HPDE6-E6E7 (cell line): ENCODE measurements around the gene EPHA5.
A peak's percentile ranks its signal among the peaks of the same experiment; 100 is the strongest.

Experiments used
- DNase-seq: peaks from one replicate; pipeline ENCODE4 v3.0.0; 2011; ENCODE audit warnings: missing footprints; ENCODE audit errors: extremely low spot score

Gene EPHA5

GRCh38 chr4:65670331-65671031, at the start of gene EPHA5:
TSS of gene EPHA5 (minus strand) at chr4:65670489. CDS start at chr4:65669742, 747 bp downstream.
- DNase-seq: peak; percentile 42

- no peak for DNase-seq
These were observed 49.3 kb upstream of the EPHA5 start for GRCh38 chr4:65719635-65720034.

GRCh38 chr4:65698631-65699030, 28.3 kb upstream of the EPHA5 start:
- DNase-seq: no peak

DNA sequence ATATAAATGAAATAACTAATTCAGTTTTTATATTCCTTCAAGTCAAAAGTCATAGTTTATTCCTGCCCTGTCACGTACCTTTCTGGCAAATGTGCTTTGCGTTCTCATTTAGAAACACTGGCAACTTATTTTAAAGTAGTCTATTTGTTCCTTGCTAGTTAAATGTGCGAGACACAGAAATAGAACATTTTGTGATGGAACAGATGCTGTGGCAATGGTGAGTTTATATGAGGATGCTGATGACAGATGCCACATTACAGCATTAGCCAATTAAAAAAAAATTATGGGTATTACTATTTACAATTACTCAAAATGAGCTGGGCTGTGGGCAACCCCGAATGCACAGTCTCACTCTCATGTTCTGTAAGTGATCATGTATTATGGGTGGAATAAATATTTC, 26.1 kb upstream of the EPHA5 start:
- DNase-seq: no peak

GRCh38 chr4:65671372-65671771, 1.1 kb upstream of the EPHA5 start:
- DNase-seq: no peak

GRCh38 chr4:65670020-65670330, 314 bp downstream of the EPHA5 start:
- DNase-seq: no peak

- DNase-seq: no peak
These were observed 924 bp downstream of the EPHA5 start for GRCh38 chr4:65669111-65670019.

GRCh38 chr4:65668201-65669089, 1.8 kb downstream of the EPHA5 start:
- DNase-seq: no peak

- no peak for DNase-seq
These were observed 2.7 kb downstream of the EPHA5 start for GRCh38 chr4:65667506-65668041.

DNA sequence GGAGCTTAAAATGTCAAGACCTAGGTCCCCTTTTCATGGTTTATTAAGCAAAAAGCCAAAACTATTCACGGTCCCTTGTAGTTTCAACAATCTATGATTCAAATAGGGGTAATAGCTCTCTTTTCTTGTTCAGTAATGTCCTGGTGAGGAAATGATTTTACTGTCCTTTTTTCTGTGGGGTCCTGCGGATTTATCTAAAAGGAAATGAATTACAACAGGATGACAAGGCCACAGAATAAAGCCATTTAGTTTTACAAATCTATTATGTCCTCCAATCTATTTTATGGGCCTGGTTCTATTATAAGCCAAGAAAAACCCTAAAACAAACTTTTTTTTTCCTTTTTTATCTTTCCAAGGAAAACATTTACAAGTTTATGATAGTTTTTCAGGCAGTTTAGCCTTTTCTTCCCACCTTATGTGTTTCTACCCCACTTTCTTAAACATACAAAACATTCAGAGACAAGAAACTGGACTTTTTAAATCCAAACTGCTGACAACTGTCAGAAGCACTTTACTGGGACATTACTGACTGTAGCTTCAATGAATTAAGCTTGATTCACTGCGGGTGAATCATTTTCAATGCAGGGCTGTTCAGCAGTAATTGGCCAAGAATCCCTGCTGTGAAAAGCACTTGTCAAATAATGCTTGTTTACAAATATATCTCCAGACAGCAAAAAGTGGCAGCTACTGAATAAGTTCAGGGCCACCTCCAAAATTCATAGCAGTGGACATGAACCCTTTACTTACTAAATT, 4.3 kb downstream of the EPHA5 start:
- peak; percentile 3 for DNase-seq

DNA sequence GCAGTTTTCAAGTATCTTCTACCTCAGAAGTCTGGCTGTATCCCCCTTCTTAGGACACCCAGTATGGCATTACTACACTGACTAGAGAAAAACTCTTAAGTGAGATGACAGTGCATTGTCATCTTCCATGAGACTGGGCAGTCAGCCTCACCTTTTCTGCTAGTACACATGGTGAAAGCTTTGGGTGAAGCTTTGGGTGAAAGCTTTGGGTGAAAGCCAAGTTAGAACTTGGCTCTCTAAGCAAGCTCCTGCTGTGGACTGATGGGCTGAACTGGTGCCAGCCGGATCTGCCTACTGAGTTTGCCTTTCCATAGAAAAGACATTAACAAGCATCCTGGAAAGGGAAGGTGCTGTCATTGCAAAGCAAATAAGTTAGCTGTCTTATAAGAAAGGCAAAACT, 8.8 kb downstream of the EPHA5 start:
- no peak for DNase-seq

DNA sequence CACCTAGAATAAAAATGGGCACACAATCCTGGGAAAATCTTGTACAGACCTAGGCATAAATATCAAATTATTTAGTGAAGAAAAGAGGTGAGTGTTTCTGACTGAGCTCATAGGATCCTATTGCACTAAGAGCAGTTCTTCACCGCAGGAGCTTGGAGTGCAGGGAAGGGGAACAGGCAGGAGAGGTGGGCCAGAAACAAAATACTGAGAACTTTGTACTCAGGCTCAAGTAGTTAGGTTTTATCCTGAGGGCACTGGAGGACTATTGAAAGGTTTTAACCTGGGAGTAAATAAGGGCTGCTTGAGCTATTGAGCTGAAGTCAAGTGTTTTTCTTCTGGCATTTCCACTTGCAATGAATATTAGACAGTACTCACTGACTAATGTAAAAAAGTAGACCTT, 12.2 kb downstream of the EPHA5 start:
- no peak for DNase-seq

DNA sequence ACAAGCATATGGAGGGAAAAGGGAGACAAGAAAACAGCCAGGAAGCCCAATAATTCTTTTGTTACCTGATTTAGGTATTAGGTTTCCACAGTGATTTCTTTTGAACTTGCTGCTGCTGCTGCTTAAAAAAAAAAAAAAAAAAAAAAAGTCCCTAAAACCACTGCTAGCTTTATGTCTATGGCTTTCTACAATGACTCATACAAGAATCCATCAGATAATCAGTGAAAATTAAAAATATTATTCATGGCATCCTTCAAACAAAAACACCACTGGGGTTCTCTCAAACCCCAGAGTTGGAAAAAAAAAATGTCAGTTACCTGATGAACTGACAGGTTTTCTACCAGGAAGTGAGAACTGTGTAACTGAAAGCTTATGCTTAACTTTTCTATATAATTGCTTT, 14.3 kb downstream of the EPHA5 start:
- no peak for DNase-seq

DNA sequence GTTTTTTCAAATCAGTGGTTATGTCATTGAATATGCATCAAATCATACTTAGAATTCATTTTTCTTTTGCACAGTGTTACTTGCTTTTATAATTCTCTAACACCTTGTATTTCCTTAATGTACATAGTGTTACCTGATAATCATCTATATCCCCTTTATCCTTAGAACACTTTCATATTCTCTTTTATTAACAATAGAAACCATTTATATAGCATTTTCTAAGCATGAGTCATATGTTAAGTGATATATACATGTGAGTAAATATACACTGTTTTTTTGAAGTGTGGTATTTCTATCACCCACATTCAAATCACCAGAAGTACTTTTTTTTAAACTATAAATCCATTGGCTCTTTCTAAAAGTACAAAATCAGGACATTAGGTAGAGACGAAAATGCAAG, 15.3 kb downstream of the EPHA5 start:
- no peak for DNase-seq

DNA sequence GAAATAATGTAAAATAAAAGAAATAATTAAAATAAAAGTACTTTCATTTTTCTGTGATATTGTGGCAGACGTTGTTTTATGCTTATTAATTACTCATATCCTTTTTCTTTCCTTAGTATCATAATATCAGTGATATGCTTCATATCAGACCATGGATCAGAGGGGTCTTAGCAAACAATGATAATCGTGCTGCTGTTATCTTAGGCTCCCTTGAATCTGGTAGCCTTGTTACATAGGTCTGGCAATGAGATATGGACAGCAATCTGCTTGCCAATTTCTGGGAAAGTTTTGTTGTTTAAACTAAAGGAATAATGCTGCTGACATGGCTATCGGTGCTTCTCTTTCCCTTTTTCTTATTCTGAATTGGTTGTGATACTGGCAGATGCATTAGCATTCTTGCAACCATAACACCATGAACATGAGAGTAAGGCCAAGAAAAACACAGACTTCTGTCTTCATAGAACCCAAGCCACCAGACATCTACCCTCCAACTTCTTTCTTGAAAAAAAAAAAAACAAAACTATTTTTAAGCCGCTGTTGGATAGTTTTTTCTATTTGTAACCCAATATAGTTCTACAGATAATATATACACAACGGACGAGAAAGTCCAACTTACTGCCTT, 16.4 kb downstream of the EPHA5 start:
- DNase-seq: no peak

DNA sequence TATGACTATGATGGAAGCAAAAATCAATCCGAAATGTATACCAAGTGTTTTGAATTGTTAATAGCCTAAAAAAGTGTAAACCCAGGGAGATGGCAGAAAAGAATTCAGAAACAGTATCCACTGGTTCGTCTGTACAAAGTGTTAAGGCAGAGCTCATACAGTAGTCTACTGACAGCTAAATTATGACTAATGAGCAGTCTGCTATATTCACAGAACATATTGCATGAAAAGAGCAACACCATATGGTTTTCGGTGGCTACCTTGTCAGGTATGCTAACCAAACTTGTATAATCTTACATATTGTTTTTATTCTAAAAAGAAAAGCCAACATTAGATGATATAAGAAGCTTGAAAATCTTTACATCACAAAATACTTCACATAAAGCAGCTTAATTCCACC, 18.5 kb downstream of the EPHA5 start:
- DNase-seq: no peak

- no peak for DNase-seq
These were observed 19.3 kb downstream of the EPHA5 start for GRCh38 chr4:65651031-65651430.

DNA sequence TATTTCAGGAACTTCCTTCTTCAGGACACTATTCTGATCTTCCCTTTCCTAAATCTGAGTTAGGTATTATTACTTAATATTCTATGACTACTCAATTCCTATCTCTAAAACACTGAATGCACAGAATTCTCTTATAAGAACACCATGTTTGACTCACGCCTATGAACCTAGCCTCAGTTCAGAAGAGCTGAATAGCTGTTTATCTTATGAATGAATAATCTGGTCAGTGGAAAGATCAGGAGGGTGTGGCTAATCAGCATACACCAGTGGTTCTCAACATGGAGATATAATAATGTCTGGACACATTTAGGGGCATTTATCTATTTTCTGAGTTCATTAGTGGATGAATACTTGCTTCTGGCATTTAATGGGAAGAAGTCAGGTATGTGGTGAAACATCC, 24.2 kb downstream of the EPHA5 start:
- DNase-seq: no peak

DNA sequence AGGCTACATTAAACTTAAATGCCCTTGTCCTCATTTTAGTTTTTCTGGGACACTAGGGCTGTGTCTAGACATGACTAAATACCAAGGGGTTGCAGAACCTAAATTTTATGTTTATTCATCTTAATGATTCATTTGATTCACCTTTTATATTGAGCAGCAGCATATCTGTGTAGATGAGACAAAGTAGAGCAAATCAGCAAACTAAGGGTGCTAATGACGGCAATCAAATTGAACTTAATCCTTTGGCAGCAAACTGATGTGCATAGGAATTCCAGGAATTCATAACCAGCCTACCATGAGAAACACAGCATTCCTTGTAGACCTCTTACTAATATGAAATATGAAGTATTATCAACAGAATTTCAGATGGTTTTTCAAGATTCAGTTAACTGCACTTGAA, 25.1 kb downstream of the EPHA5 start:
- DNase-seq: no peak

DNA sequence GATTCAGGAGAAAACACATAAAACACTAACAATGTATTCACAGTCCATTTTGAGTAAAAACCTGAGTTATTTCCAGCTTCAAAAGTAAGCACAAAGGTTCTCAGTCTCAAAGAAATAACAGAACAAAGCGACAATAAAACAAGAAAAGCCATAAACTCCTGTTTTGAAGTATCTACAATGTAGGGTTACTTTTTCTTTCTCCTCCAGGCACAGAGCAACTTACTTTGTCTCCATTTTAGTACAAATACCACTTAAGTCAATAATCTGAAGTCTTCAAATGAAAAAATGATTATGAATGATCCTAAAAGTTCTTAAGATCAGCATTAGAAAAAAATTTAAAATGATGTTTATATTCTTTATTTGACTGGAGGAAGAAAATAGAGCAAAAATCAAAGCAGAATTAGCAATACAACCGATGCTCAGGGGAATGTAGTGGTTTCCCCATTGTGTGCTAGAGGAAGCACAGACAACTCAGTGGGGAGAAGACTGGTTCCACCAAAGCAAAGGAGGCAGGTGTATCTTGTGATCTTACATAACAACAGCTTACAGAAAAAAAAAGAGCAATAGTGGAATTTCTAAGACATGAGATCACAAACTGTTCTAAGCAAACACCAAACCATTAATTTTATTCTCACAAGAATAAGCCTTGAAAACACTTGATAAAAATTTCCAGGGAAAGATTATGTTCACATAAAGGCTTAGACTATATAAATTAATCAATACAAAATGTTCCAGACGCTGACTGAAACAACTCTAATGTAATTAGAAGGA, 35.1 kb downstream of the EPHA5 start:
- DNase-seq: no peak
